Neuron (in vitro differentiated cells): ENCODE results near the gene MS4A10.

Source experiments
- H2AFZ ChIP-seq: one replicate; pipeline ENCODE4 v1.6.1; 2013; ENCODE audit warnings: low read depth, mild to moderate bottlenecking, inconsistent platforms, low read length, moderate library complexity
- H3K27me3 ChIP-seq: one replicate; pipeline ENCODE4 v1.6.1; 2013; ENCODE audit warnings: low read length; ENCODE audit not compliant: insufficient read depth
- H3K36me3 ChIP-seq: one replicate; pipeline ENCODE4 v1.6.1; 2013; ENCODE audit warnings: low read length; ENCODE audit not compliant: insufficient read depth
- H3K4me1 ChIP-seq: one replicate; pipeline ENCODE4 v1.6.1; 2013; ENCODE audit warnings: low read length; ENCODE audit not compliant: insufficient read depth
- H3K4me3 ChIP-seq: 2 replicates; pipeline ENCODE4 v1.5.1; 2013; ENCODE audit warnings: mild to moderate bottlenecking, low read length, moderate library complexity
- H3K9me3 ChIP-seq: one replicate; pipeline ENCODE4 v1.6.1; 2013; ENCODE audit warnings: low read length

MS4A10 gene

GRCh38 chr11:60769811-60770210, 15.3 kb upstream of the MS4A10 start:
- Histone ChIP-seq H3K27me3 (no peaks in the 10 kb centered on the region), H3K4me3 (no peak overlapping the region), H3K9me3 (no peaks in the 10 kb centered on the region)

GRCh38 chr11:60771146-60771545, 14.0 kb upstream of the MS4A10 start:
- H3K4me3 ChIP-seq: no peak overlapping the region
- no peak overlapping the region for H2AFZ ChIP-seq
- H3K27me3 ChIP-seq: no peaks in the 10 kb centered on the region
- no peaks in the 10 kb centered on the region for H3K9me3 ChIP-seq
- H3K4me1 ChIP-seq: no peaks in the 10 kb centered on the region
- H3K36me3 ChIP-seq: no peaks in the 10 kb centered on the region

More at GRCh38 chr11:60769811-60770210, 15.3 kb upstream of the MS4A10 start:
- Histone ChIP-seq H3K4me1 (no peaks in the 10 kb centered on the region), H3K36me3 (no peaks in the 10 kb centered on the region), H2AFZ (no peak overlapping the region)

GRCh38 chr11:60771879-60772525, 13.1 kb upstream of the MS4A10 start:
- no peaks in the 10 kb centered on the region for H3K27me3 ChIP-seq
- H2AFZ ChIP-seq: no peak overlapping the region
- no peak overlapping the region for H3K4me3 ChIP-seq
- H3K9me3 ChIP-seq: no peaks in the 10 kb centered on the region
- H3K4me1 ChIP-seq: no peaks in the 10 kb centered on the region
- no peaks in the 10 kb centered on the region for H3K36me3 ChIP-seq

- Histone ChIP-seq H3K4me1 (no peaks in the 10 kb centered on the region), H3K9me3 (no peaks in the 10 kb centered on the region), H3K36me3 (no peaks in the 10 kb centered on the region), H3K4me3 (no peak overlapping the region), H2AFZ (no peak overlapping the region), H3K27me3 (no peaks in the 10 kb centered on the region)
These were observed 12.5 kb upstream of the MS4A10 start for GRCh38 chr11:60772666-60773065.

- Histone ChIP-seq H3K36me3 (no peaks in the 10 kb centered on the region), H2AFZ (no peak overlapping the region), H3K4me1 (no peaks in the 10 kb centered on the region), H3K27me3 (no peaks in the 10 kb centered on the region), H3K4me3 (no peak overlapping the region), H3K9me3 (no peaks in the 10 kb centered on the region)
These were observed 10.4 kb upstream of the MS4A10 start for GRCh38 chr11:60774726-60775125.

GRCh38 chr11:60775420-60775961, 9.6 kb upstream of the MS4A10 start:
- Histone ChIP-seq H3K4me3 (no peak overlapping the region), H3K36me3 (no peaks in the 10 kb centered on the region), H2AFZ (no peak overlapping the region), H3K27me3 (no peaks in the 10 kb centered on the region), H3K9me3 (no peaks in the 10 kb centered on the region), H3K4me1 (no peaks in the 10 kb centered on the region)

- Histone ChIP-seq H3K4me1 (no peaks in the 10 kb centered on the region), H3K36me3 (no peaks in the 10 kb centered on the region), H3K4me3 (no peak overlapping the region), H2AFZ (no peak overlapping the region), H3K27me3 (no peaks in the 10 kb centered on the region), H3K9me3 (no peaks in the 10 kb centered on the region)
These were observed 9.0 kb upstream of the MS4A10 start for GRCh38 chr11:60776167-60776566.

- H3K4me1 ChIP-seq: no peaks in the 10 kb centered on the region
- no peaks in the 10 kb centered on the region for H3K27me3 ChIP-seq
- no peak overlapping the region for H2AFZ ChIP-seq
- no peaks in the 10 kb centered on the region for H3K9me3 ChIP-seq
- no peaks in the 10 kb centered on the region for H3K36me3 ChIP-seq
- no peak overlapping the region for H3K4me3 ChIP-seq
These were observed 8.0 kb upstream of the MS4A10 start for GRCh38 chr11:60777106-60777505.

- Histone ChIP-seq H2AFZ (no peak overlapping the region), H3K4me3 (no peak overlapping the region), H3K9me3 (no peaks in the 10 kb centered on the region), H3K36me3 (no peaks in the 10 kb centered on the region), H3K27me3 (no peaks in the 10 kb centered on the region), H3K4me1 (no peaks in the 10 kb centered on the region)
These were observed 7.6 kb upstream of the MS4A10 start for GRCh38 chr11:60777572-60777971.

- H3K4me3 ChIP-seq: no peak overlapping the region
- no peaks in the 10 kb centered on the region for H3K4me1 ChIP-seq
- no peak overlapping the region for H2AFZ ChIP-seq
- no peaks in the 10 kb centered on the region for H3K36me3 ChIP-seq
- H3K9me3 ChIP-seq: no peaks in the 10 kb centered on the region
- H3K27me3 ChIP-seq: no peaks in the 10 kb centered on the region
These were observed 5.1 kb upstream of the MS4A10 start for GRCh38 chr11:60780065-60780464.

- Histone ChIP-seq H3K27me3 (no peaks in the 10 kb centered on the region), H3K9me3 (no peaks in the 10 kb centered on the region), H3K4me1 (peaks cover 1% of the 10 kb centered on the region), H3K36me3 (no peaks in the 10 kb centered on the region), H2AFZ (no peak overlapping the region), H3K4me3 (no peak overlapping the region)
These were observed 4.4 kb upstream of the MS4A10 start for GRCh38 chr11:60780774-60781173.

GRCh38 chr11:60781286-60781980, 3.7 kb upstream of the MS4A10 start:
- H3K4me3 ChIP-seq: no peak overlapping the region
- no peak overlapping the region for H2AFZ ChIP-seq
- no peaks in the 10 kb centered on the region for H3K27me3 ChIP-seq
- no peaks in the 10 kb centered on the region for H3K9me3 ChIP-seq
- H3K36me3 ChIP-seq: no peaks in the 10 kb centered on the region
- peaks cover 7% of the 10 kb centered on the region for H3K4me1 ChIP-seq

- no peak overlapping the region for H3K4me3 ChIP-seq
- H2AFZ ChIP-seq: no peak overlapping the region
- H3K4me1 ChIP-seq: peaks cover 12% of the 10 kb centered on the region
- H3K9me3 ChIP-seq: no peaks in the 10 kb centered on the region
- H3K36me3 ChIP-seq: no peaks in the 10 kb centered on the region
- H3K27me3 ChIP-seq: no peaks in the 10 kb centered on the region
These were observed 3.2 kb upstream of the MS4A10 start for GRCh38 chr11:60781981-60782316.
